CD14-positive monocyte (primary cell): ENCODE measurements around the gene CCDC188. TPM values are rescaled to one million over a fixed set of nuclear protein-coding genes. Genes with fewer than 3 reads are reported as not detected.

Experiments
- DNase-seq, 3 donors: peaks; one replicate each; pipeline ENCODE4 v3.0.0-alpha.2; 2011 to 2022
- H2AFZ ChIP-seq: 2 replicates; pipeline ENCODE4 v1.6.0; 2012; ENCODE audit warnings: mild to moderate bottlenecking, low read depth, low read length, inconsistent platforms; ENCODE audit not compliant: insufficient read depth, poor library complexity, severe bottlenecking
- H3K27ac ChIP-seq, 2 donors: 1 replicate in 1 of 2; 2 replicates in 1 of 2; pipeline ENCODE4 v1.5.1; 2012 to 2013; ENCODE audit warnings: low read length in 2 of 2, control low read depth in 1 of 2, inconsistent platforms in 1 of 2, low read depth in 1 of 2, mild to moderate bottlenecking in 1 of 2
- H3K27me3 ChIP-seq, 2 donors: one replicate each; pipeline versions ENCODE4 v1.6.0 to v1.6.1; 2011 to 2013; ENCODE audit warnings: low read length in 2 of 2; ENCODE audit not compliant: control insufficient read depth in 2 of 2, insufficient read depth in 2 of 2
- H3K36me3 ChIP-seq, 2 donors: replicated peaks in 1 of 2; 1 replicate in 1 of 2; 2 replicates in 1 of 2; pipeline versions ENCODE4 v1.5.1 to v1.6.1; 2012 to 2013; ENCODE audit warnings: low read length in 2 of 2, control low read depth in 1 of 2, inconsistent platforms in 1 of 2, mild to moderate bottlenecking in 1 of 2; ENCODE audit not compliant: insufficient read depth in 2 of 2, control insufficient read depth in 1 of 2
- H3K4me1 ChIP-seq, 2 donors: 1 replicate in 1 of 2; 2 replicates in 1 of 2; pipeline versions ENCODE4 v1.5.1 to v1.6.1; 2012 to 2013; ENCODE audit warnings: low read length in 2 of 2, control low read depth in 1 of 2, inconsistent platforms in 1 of 2, mild to moderate bottlenecking in 1 of 2, moderate library complexity in 1 of 2; ENCODE audit not compliant: insufficient read depth in 2 of 2, control insufficient read depth in 1 of 2
- H3K4me2 ChIP-seq: replicated peaks from 2 replicates; pipeline ENCODE3; 2012; ENCODE audit warnings: low read length, moderate library complexity, mild to moderate bottlenecking; ENCODE audit not compliant: poor library complexity, severe bottlenecking; ENCODE audit errors: extremely low read depth
- H3K4me3 ChIP-seq, 3 experiments: fragments of 200-600 bp in 1 of 3; sonication (generic) in 1 of 3; replicated peaks in 1 of 3; 1 replicate in 2 of 3; 2 replicates in 1 of 3; pipeline ENCODE4 v1.5.1; 2011 to 2013; ENCODE audit warnings: low read length in 3 of 3, mild to moderate bottlenecking in 3 of 3, control low read depth in 2 of 3, low read depth in 2 of 3, inconsistent platforms in 1 of 3, moderate library complexity in 1 of 3
- H3K79me2 ChIP-seq: 2 replicates; pipeline ENCODE4 v1.6.0; 2012; ENCODE audit warnings: mild to moderate bottlenecking, control low read depth, inconsistent platforms, low read length, moderate library complexity; ENCODE audit not compliant: insufficient read depth
- H3K9ac ChIP-seq: 2 replicates; pipeline ENCODE4 v1.6.0; 2017; ENCODE audit warnings: low read length, mild to moderate bottlenecking; ENCODE audit not compliant: insufficient read depth, poor library complexity, severe bottlenecking
- H3K9me3 ChIP-seq, 2 donors: replicated peaks in 1 of 2; 1 replicate in 1 of 2; 2 replicates in 1 of 2; pipeline versions ENCODE4 v1.5.1 to v1.6.1; 2012 to 2013; ENCODE audit warnings: low read length in 2 of 2, control low read depth in 1 of 2; ENCODE audit not compliant: control insufficient read depth in 1 of 2, insufficient read depth in 1 of 2
- H4K20me1 ChIP-seq: 2 replicates; pipeline ENCODE4 v1.6.0; 2012; ENCODE audit warnings: mild to moderate bottlenecking, low read length, control low read depth, moderate library complexity; ENCODE audit not compliant: insufficient read depth
- H3K27ac Mint-ChIP-seq, 7 donors: one replicate each; pipeline ENCODE4 v1.8.0; 2020; ENCODE audit warnings: mild to moderate bottlenecking in 7 of 7, mixed read lengths in 7 of 7, moderate library complexity in 6 of 7, inconsistent platforms in 2 of 7
- H3K27me3 Mint-ChIP-seq, 3 donors: one replicate each; pipeline ENCODE4 v1.8.0; 2021 to 2022; ENCODE audit warnings: low read depth in 3 of 3, mild to moderate bottlenecking in 3 of 3, mixed read lengths in 3 of 3, moderate library complexity in 3 of 3, inconsistent platforms in 1 of 3
- H3K36me3 Mint-ChIP-seq, 2 donors: one replicate each; pipeline ENCODE4 v1.8.0; 2020; ENCODE audit warnings: mixed read lengths in 2 of 2, inconsistent platforms in 1 of 2, mild to moderate bottlenecking in 1 of 2
- H3K4me1 Mint-ChIP-seq: one replicate; pipeline ENCODE4 v1.8.0; 2020; ENCODE audit warnings: mild to moderate bottlenecking, mixed read lengths
- H3K4me3 Mint-ChIP-seq, 2 donors: one replicate each; pipeline ENCODE4 v1.8.0; 2020; ENCODE audit warnings: mild to moderate bottlenecking in 2 of 2, mixed read lengths in 2 of 2, moderate library complexity in 1 of 2
- H3K9me3 Mint-ChIP-seq, 7 donors: one replicate each; pipeline ENCODE4 v1.8.0; 2020 to 2022; ENCODE audit warnings: mixed read lengths in 7 of 7, mild to moderate bottlenecking in 6 of 7, moderate library complexity in 6 of 7, inconsistent platforms in 2 of 7
- WGBS: methylation state at CpG from one replicate; pipeline ENCODE4 v1.1.5; 2013; ENCODE audit warnings: missing lambda C conversion rate; ENCODE audit not compliant: insufficient coverage; 5-methylcytosine and 5-hydroxymethylcytosine counted together
- intact Hi-C, 2 donors: fragments of 100-400 bp; cut with micrococcal nuclease; formaldehyde crosslinking; loops; one replicate each; pipeline versions ENCODE4 v1.15.0 to v1.15.1; 2023
- polyA plus RNA-seq, 3 donors: library from polyadenylated mRNA; depleted of rRNA in 1 of 3; unstranded in 2 of 3; stranded (reverse) in 1 of 3; fragments of 300-500 nt in 2 of 3; fragments of >200 nt in 1 of 3; fragmentation: Illumina TruSeq in 2 of 3; gene quantifications; 1 replicate in 2 of 3; 2 replicates in 1 of 3; pipeline ENCODE4 v1.2.3, GENCODE V29; 2012 to 2021
- TF ChIP-seq, protein P1 (sequence below): fragments of 200-600 bp; IDR thresholded peaks from one replicate; pipeline ENCODE4 v1.8.0; 2022; ENCODE audit warnings: antibody characterized with exemption, mild to moderate bottlenecking

Gene CCDC188
- polyA plus RNA-seq, 3 donors, result 0.15 TPM; not detected in 2

DNA sequence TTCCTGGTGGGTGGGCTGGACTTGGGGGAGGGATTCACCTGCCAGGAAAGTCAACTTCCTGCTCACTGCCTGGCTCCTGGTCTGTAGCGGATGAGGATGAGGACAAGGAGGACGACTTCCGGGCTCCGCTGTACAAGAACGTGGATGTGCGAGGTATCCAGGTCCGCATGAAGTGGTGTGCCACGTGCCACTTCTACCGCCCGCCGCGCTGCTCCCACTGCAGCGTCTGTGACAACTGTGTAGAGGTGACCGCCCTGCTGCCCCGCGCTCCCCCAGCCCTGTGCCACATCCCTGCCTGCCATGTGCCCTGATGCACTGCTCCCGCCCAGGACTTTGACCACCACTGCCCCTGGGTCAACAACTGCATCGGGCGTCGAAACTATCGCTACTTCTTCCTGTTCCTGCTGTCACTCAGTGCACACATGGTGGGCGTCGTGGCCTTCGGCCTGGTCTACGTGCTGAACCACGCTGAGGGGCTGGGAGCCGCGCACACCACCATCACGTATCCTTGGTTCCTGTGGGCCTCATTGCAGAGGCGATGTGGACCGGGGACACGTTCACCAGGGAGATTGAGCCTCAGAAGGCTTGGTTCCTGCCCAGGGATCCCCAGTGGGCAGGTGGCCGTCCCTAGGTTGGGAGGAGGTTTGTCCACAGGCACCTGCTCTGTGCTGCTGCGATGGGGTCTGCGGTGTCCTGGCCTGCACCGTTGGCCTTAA lies 11.3 kb downstream of the CCDC188 start:
- no peaks in the 10 kb centered on the region for H3K4me1 ChIP-seq
- peaks cover 53% of the 10 kb centered on the region for H4K20me1 ChIP-seq
- peaks cover 8% of the 10 kb centered on the region for H3K79me2 ChIP-seq
- Mint-ChIP-seq H3K36me3 (peaks cover 9 to 11% of the 10 kb centered on the region in 2 donors), H3K9me3 (no peaks in the 10 kb centered on the region), H3K4me3 (no peak overlapping the region), H3K4me1 (peaks cover 6% of the 10 kb centered on the region), H3K27me3 (peaks cover 0 to 2% (median 0%) of the 10 kb centered on the region in 3 donors), H3K27ac (peak overlapping the region in 1 of 7 donors; percentile 37)
- WGBS, result 96% methylated on average over 36 of the region's 36 CpGs
- no peak overlapping the region for H3K4me2 ChIP-seq
- H3K27ac ChIP-seq, result no peak overlapping the region
- no peak overlapping the region for H2AFZ ChIP-seq
- H3K4me3 ChIP-seq, result no peak overlapping the region
- H3K36me3 ChIP-seq, result peaks cover 9 to 18% of the 10 kb centered on the region in 2 donors
- DNase-seq, result no peak
- intact Hi-C loops, result no loop called here
- H3K9ac ChIP-seq, result no peak overlapping the region
- TF ChIP-seq, protein P1, sequence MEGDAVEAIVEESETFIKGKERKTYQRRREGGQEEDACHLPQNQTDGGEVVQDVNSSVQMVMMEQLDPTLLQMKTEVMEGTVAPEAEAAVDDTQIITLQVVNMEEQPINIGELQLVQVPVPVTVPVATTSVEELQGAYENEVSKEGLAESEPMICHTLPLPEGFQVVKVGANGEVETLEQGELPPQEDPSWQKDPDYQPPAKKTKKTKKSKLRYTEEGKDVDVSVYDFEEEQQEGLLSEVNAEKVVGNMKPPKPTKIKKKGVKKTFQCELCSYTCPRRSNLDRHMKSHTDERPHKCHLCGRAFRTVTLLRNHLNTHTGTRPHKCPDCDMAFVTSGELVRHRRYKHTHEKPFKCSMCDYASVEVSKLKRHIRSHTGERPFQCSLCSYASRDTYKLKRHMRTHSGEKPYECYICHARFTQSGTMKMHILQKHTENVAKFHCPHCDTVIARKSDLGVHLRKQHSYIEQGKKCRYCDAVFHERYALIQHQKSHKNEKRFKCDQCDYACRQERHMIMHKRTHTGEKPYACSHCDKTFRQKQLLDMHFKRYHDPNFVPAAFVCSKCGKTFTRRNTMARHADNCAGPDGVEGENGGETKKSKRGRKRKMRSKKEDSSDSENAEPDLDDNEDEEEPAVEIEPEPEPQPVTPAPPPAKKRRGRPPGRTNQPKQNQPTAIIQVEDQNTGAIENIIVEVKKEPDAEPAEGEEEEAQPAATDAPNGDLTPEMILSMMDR, result no peak
- H3K9me3 ChIP-seq, result no peaks in the 10 kb centered on the region
- no peaks in the 10 kb centered on the region for H3K27me3 ChIP-seq

DNA sequence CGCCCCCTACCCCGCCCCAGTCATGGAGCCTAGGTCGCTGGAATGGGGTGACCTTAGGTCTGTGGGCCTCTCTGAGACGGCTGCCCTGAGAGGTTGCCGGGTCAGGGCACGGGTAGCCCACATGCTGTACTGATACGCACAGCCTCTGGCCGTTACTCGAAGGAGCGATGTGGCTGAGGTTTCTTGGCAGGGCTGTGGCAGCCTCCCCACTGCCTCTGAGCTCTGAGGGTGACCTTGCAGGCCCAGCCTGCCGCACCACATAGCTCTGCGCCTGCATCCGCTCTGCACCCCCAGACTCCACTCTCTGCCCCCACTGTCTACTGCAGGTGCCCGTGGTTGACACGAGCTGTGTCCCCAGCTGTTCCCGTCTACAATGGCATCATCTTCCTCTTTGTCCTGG lies 12.0 kb downstream of the CCDC188 start:
- no peak overlapping the region for H3K27ac ChIP-seq
- H3K36me3 ChIP-seq, result peaks cover 9 to 14% of the 10 kb centered on the region in 2 donors
- Mint-ChIP-seq H3K27me3 (peaks cover 0 to 2% (median 0%) of the 10 kb centered on the region in 3 donors), H3K27ac (peak overlapping the region in 1 of 7 donors; percentile 42), H3K4me1 (peaks cover 9% of the 10 kb centered on the region), H3K9me3 (no peaks in the 10 kb centered on the region), H3K36me3 (peaks cover 9 to 12% of the 10 kb centered on the region in 2 donors), H3K4me3 (no peak overlapping the region)
- no peaks in the 10 kb centered on the region for H3K9me3 ChIP-seq
- 91% methylated on average over 16 of the region's 16 CpGs for WGBS
- TF ChIP-seq, protein P1, result no peak
- H3K79me2 ChIP-seq, result peaks cover 13% of the 10 kb centered on the region
- no peaks in the 10 kb centered on the region for H3K27me3 ChIP-seq
- DNase-seq, result no peak
- no peak overlapping the region for H3K4me3 ChIP-seq
- H4K20me1 ChIP-seq, result peaks cover 59% of the 10 kb centered on the region
- intact Hi-C loops, result no loop called here
- no peak overlapping the region for H3K9ac ChIP-seq
- no peak overlapping the region for H3K4me2 ChIP-seq
- no peak overlapping the region for H2AFZ ChIP-seq
- H3K4me1 ChIP-seq, result peaks cover 0 to under 1% of the 10 kb centered on the region in 2 donors
